ENCODE measurements around the gene MAP1B. TPM values are rescaled to one million over a fixed set of nuclear protein-coding genes. Genes with fewer than 3 reads are reported as not detected.
A peak's percentile ranks its signal among the peaks of the same experiment; 100 is the strongest.

Gene MAP1B
- total RNA-seq, 1 experiment from 2014 or later = not detected

GRCh38 chr5:72233835-72234234 lies 126.6 kb downstream of the MAP1B start:
- no peak for DNase-seq
- no peak overlapping the region for H3K4me2 ChIP-seq (ENCODE audit: low read depth, low read length, poor library complexity, severe bottlenecking)
- H2AFZ ChIP-seq (ENCODE audit: low read length) = no peak overlapping the region
- no peaks in the 10 kb centered on the region for H3K9me3 ChIP-seq (ENCODE audit: low read length)
- no peaks in the 10 kb centered on the region for H3K27me3 ChIP-seq (ENCODE audit: low read length)
- H4K20me1 ChIP-seq (ENCODE audit: insufficient read depth, low read depth, low read length) = no peaks in the 10 kb centered on the region
- H3K27ac ChIP-seq (ENCODE audit: low read length) = peak overlapping the region; percentile 51
- peaks cover 27% of the 10 kb centered on the region for H3K4me1 ChIP-seq (ENCODE audit: low read length)
- H3K4me3 ChIP-seq (ENCODE audit: low read length) = no peak overlapping the region
- peaks cover 45% of the 10 kb centered on the region; the same call in 1 of the 2 replicates for H3K36me3 ChIP-seq (ENCODE audit: insufficient read depth, low read length)
- no peak overlapping the region for H3K9ac ChIP-seq (ENCODE audit: low read length)
- H3K79me2 ChIP-seq (ENCODE audit: low read length) = peaks cover 75% of the 10 kb centered on the region
- H3K9me2 ChIP-seq (replicated peaks; ENCODE audit: insufficient read depth, low read length) = no peaks in the 10 kb centered on the region

- Histone ChIP-seq H4K20me1 (ENCODE audit: insufficient read depth, low read depth, low read length) (no peaks in the 10 kb centered on the region), H2AFZ (ENCODE audit: low read length) (no peak overlapping the region), H3K9me2 (replicated peaks; ENCODE audit: insufficient read depth, low read length) (no peaks in the 10 kb centered on the region), H3K36me3 (ENCODE audit: insufficient read depth, low read length) (peaks cover 45% of the 10 kb centered on the region; the same call in 1 of the 2 replicates), H3K9ac (ENCODE audit: low read length) (no peak overlapping the region), H3K27ac (ENCODE audit: low read length) (peak overlapping the region; percentile 51), H3K9me3 (ENCODE audit: low read length) (no peaks in the 10 kb centered on the region), H3K4me1 (ENCODE audit: low read length) (peaks cover 27% of the 10 kb centered on the region), H3K4me3 (ENCODE audit: low read length) (no peak overlapping the region), H3K79me2 (ENCODE audit: low read length) (peaks cover 77% of the 10 kb centered on the region), H3K27me3 (ENCODE audit: low read length) (no peaks in the 10 kb centered on the region), H3K4me2 (ENCODE audit: low read depth, low read length, poor library complexity, severe bottlenecking) (peak overlapping the region; percentile 33)
- peak; percentile 59 for DNase-seq
These were observed 127.0 kb downstream of the MAP1B start for GRCh38 chr5:72234265-72234700.

GRCh38 chr5:72234868-72235267 lies 127.6 kb downstream of the MAP1B start:
- Histone ChIP-seq H3K4me3 (ENCODE audit: low read length) (no peak overlapping the region), H3K9ac (ENCODE audit: low read length) (no peak overlapping the region), H3K79me2 (ENCODE audit: low read length) (peaks cover 75% of the 10 kb centered on the region), H3K4me1 (ENCODE audit: low read length) (peaks cover 27% of the 10 kb centered on the region), H3K9me2 (replicated peaks; ENCODE audit: insufficient read depth, low read length) (no peaks in the 10 kb centered on the region), H2AFZ (ENCODE audit: low read length) (no peak overlapping the region), H3K9me3 (ENCODE audit: low read length) (no peaks in the 10 kb centered on the region), H3K27me3 (ENCODE audit: low read length) (no peaks in the 10 kb centered on the region), H4K20me1 (ENCODE audit: insufficient read depth, low read depth, low read length) (no peaks in the 10 kb centered on the region), H3K36me3 (ENCODE audit: insufficient read depth, low read length) (peaks cover 45% of the 10 kb centered on the region; the same call in 1 of the 2 replicates), H3K4me2 (ENCODE audit: low read depth, low read length, poor library complexity, severe bottlenecking) (peak overlapping the region; percentile 33), H3K27ac (ENCODE audit: low read length) (peak overlapping the region; percentile 51; the same call in 1 of the 2 replicates)
- no peak for DNase-seq

DNA sequence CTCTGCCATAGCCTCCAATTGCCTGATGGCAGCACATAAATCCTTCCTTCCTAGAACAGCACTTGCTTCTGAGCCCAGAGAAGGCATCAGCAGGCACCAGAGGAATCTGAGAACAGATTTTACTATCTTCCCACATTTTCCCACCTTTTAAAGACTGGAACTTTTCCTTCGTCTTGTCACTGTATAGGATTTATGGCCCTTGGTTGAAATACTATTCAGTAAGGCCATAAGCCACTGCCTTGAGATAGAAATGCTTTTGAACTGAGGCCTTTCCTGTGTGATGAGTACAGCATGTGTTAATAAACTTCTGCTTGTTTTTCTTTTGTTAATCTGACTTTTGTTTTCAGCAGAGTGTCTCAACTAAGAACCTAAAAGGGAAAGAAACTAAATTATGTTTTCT lies 128.4 kb downstream of the MAP1B start:
- no peak overlapping the region for H3K4me2 ChIP-seq (ENCODE audit: low read depth, low read length, poor library complexity, severe bottlenecking)

GRCh38 chr5:72237415-72237814 lies 130.1 kb downstream of the MAP1B start:
- Histone ChIP-seq H3K27me3 (ENCODE audit: low read length) (no peaks in the 10 kb centered on the region), H3K36me3 (ENCODE audit: insufficient read depth, low read length) (peaks cover 24% of the 10 kb centered on the region; the same call in 1 of the 2 replicates), H2AFZ (ENCODE audit: low read length) (no peak overlapping the region), H4K20me1 (ENCODE audit: insufficient read depth, low read depth, low read length) (no peaks in the 10 kb centered on the region), H3K27ac (ENCODE audit: low read length) (no peak overlapping the region), H3K4me3 (ENCODE audit: low read length) (no peak overlapping the region), H3K9me3 (ENCODE audit: low read length) (no peaks in the 10 kb centered on the region), H3K79me2 (ENCODE audit: low read length) (peaks cover 76% of the 10 kb centered on the region), H3K4me2 (ENCODE audit: low read depth, low read length, poor library complexity, severe bottlenecking) (no peak overlapping the region), H3K4me1 (ENCODE audit: low read length) (peaks cover 27% of the 10 kb centered on the region), H3K9ac (ENCODE audit: low read length) (no peak overlapping the region), H3K9me2 (replicated peaks; ENCODE audit: insufficient read depth, low read length) (no peaks in the 10 kb centered on the region)
- no peak for DNase-seq

More for the DNA sequence above, 128.4 kb downstream of the MAP1B start:
- Histone ChIP-seq H3K4me1 (ENCODE audit: low read length) (peaks cover 27% of the 10 kb centered on the region), H3K9ac (ENCODE audit: low read length) (no peak overlapping the region), H4K20me1 (ENCODE audit: insufficient read depth, low read depth, low read length) (no peaks in the 10 kb centered on the region), H3K79me2 (ENCODE audit: low read length) (peaks cover 75% of the 10 kb centered on the region), H3K27ac (ENCODE audit: low read length) (0 out of 2 replicates have a peak overlapping the region, but pooled peaks have one; percentile 10), H3K9me3 (ENCODE audit: low read length) (no peaks in the 10 kb centered on the region), H2AFZ (ENCODE audit: low read length) (no peak overlapping the region), H3K36me3 (ENCODE audit: insufficient read depth, low read length) (peaks cover 41% of the 10 kb centered on the region; the same call in 1 of the 2 replicates), H3K9me2 (replicated peaks; ENCODE audit: insufficient read depth, low read length) (no peaks in the 10 kb centered on the region), H3K27me3 (ENCODE audit: low read length) (no peaks in the 10 kb centered on the region), H3K4me3 (ENCODE audit: low read length) (no peak overlapping the region)
- no peak for DNase-seq

- Histone ChIP-seq H4K20me1 (ENCODE audit: insufficient read depth, low read depth, low read length) (no peaks in the 10 kb centered on the region), H2AFZ (ENCODE audit: low read length) (no peak overlapping the region), H3K4me1 (ENCODE audit: low read length) (peaks cover 27% of the 10 kb centered on the region), H3K27me3 (ENCODE audit: low read length) (no peaks in the 10 kb centered on the region), H3K9me3 (ENCODE audit: low read length) (no peaks in the 10 kb centered on the region), H3K4me2 (ENCODE audit: low read depth, low read length, poor library complexity, severe bottlenecking) (no peak overlapping the region), H3K79me2 (ENCODE audit: low read length) (peaks cover 78% of the 10 kb centered on the region), H3K27ac (ENCODE audit: low read length) (no peak overlapping the region), H3K36me3 (ENCODE audit: insufficient read depth, low read length) (peaks cover 21% of the 10 kb centered on the region; the same call in 1 of the 2 replicates), H3K4me3 (ENCODE audit: low read length) (no peak overlapping the region), H3K9me2 (replicated peaks; ENCODE audit: insufficient read depth, low read length) (no peaks in the 10 kb centered on the region), H3K9ac (ENCODE audit: low read length) (no peak overlapping the region)
- DNase-seq = no peak
These were observed 130.6 kb downstream of the MAP1B start for GRCh38 chr5:72237879-72238278.

DNA sequence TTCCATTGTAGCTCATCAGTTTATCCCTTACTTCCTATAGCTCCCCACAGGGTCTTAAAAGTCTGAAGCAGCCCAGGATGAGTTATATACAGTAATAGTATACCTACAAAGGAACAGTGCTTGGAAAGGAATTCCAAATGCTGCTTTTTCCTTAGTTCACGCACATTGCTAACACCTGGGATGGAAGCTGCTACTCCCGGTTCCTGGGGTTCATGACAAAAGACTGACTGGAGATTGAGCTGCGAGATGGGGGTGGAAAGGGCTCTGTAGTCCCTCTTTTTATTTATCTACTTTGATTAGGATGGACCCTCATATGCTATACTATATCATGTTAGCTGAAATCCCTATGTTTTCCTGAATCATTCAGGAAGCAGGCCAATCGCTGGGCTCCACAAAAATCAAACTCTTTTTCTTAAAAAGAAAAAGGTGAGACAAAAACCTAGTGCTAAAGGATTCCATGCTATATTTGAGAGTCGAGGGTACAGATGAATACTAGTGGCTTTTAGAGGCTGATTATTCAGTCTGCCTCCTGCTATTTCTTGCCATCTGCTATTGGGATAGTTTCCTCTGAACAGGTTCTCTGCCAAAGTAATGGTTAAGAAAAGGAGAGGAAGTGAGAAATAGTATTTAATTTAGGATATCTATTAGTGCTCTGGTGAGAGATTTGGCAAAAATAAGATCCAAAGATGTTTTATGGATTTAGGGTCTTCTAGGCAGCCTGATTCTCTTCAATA lies 131.6 kb downstream of the MAP1B start:
- H3K9me3 ChIP-seq (ENCODE audit: low read length) = no peaks in the 10 kb centered on the region
- H3K4me2 ChIP-seq (ENCODE audit: low read depth, low read length, poor library complexity, severe bottlenecking) = no peak overlapping the region
- no peak for DNase-seq
- peaks cover 24% of the 10 kb centered on the region for H3K4me1 ChIP-seq (ENCODE audit: low read length)
- no peak overlapping the region for H2AFZ ChIP-seq (ENCODE audit: low read length)
- no peak overlapping the region for H3K27ac ChIP-seq (ENCODE audit: low read length)
- H3K27me3 ChIP-seq (ENCODE audit: low read length) = no peaks in the 10 kb centered on the region
- no peak overlapping the region for H3K4me3 ChIP-seq (ENCODE audit: low read length)
- H3K36me3 ChIP-seq (ENCODE audit: insufficient read depth, low read length) = peaks cover 17% of the 10 kb centered on the region; the same call in 1 of the 2 replicates
- peaks cover 81% of the 10 kb centered on the region for H3K79me2 ChIP-seq (ENCODE audit: low read length)
- no peaks in the 10 kb centered on the region for H4K20me1 ChIP-seq (ENCODE audit: insufficient read depth, low read depth, low read length)
- H3K9ac ChIP-seq (ENCODE audit: low read length) = no peak overlapping the region
- H3K9me2 ChIP-seq (replicated peaks; ENCODE audit: insufficient read depth, low read length) = no peaks in the 10 kb centered on the region

DNA sequence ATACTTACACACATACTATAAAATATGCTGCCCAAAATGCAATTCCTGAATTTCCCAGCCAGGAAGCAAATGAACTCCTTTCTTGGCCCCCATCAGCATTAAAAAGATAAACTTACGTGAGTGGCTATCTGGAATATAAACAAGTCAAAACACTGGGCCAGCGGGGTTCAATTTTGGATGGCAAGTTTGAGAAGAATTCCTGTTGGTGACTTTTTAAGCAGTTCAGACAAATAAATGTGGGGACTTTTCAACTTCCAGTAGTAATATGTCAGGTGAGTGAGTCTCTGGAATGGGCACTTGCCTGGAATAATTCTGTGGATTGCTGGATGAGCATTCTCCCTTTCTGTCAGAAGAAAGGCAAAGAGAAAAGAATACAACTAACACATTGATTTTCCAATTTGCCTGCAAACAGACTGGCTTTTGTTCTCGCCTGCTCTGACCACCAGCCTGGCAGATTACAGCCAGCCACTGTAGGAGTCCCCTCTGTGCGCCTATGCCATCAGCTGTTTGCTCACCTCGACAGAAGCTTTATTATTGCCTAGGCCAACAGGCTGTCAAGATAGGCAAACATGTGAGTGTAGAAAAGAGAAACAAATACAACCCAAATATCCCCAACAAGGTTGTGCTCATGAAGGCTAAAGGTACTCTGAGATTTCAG lies 134.2 kb downstream of the MAP1B start:
- Histone ChIP-seq H3K36me3 (ENCODE audit: insufficient read depth, low read length) (peaks cover 11% of the 10 kb centered on the region; the same call in 1 of the 2 replicates), H3K4me2 (ENCODE audit: low read depth, low read length, poor library complexity, severe bottlenecking) (no peak overlapping the region), H3K4me3 (ENCODE audit: low read length) (no peak overlapping the region), H3K9me3 (ENCODE audit: low read length) (no peaks in the 10 kb centered on the region), H3K27ac (ENCODE audit: low read length) (no peak overlapping the region), H3K9ac (ENCODE audit: low read length) (no peak overlapping the region), H4K20me1 (ENCODE audit: insufficient read depth, low read depth, low read length) (no peaks in the 10 kb centered on the region), H3K79me2 (ENCODE audit: low read length) (peaks cover 89% of the 10 kb centered on the region), H3K9me2 (replicated peaks; ENCODE audit: insufficient read depth, low read length) (no peaks in the 10 kb centered on the region), H3K27me3 (ENCODE audit: low read length) (no peaks in the 10 kb centered on the region), H2AFZ (ENCODE audit: low read length) (no peak overlapping the region), H3K4me1 (ENCODE audit: low read length) (peaks cover 18% of the 10 kb centered on the region)
- no peak for DNase-seq
